Measurements from ENCODE around the gene PPIAL4G. TPM values are rescaled to one million over a fixed set of nuclear protein-coding genes. Genes with fewer than 3 reads are reported as not detected.
"Not testable (repeated sequence)": the region's sequence is repeated elsewhere in the genome, so short reads cannot be mapped to it uniquely, and the experiment has no call there.

Gene PPIAL4G
- total RNA-seq, 3 donors from 2014 or later (not counting 1 experiment from before 2014, with no cell fraction given): 0.33 to 0.50 (median 0.43) TPM

DNA sequence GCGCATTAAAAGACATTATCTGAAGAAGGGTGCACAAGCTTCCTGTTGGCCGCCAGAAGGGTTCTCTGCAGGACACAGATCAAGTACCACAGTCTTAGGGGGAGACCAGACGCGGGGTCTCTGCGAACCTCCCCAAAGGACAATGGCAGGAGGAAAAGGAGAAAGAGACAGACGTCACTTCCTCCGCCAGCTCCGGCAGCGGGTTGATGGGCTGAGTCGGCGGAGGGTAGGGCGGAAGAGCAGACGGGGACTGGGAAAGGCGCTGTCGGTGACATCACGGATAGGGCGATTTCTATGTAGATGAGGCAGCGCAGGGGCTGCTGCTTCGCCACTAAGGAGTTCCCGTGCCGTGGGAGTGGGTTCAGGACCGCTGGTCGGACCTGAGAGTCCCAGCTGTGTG, 39.0 kb upstream of the PPIAL4G start:
- Mint-ChIP-seq H3K4me3 (peak overlapping the region; percentile 98), H3K27ac (peak overlapping the region; percentile 98), H3K4me1 (peaks cover 7 to 14% of the 10 kb centered on the region in 2 donors)
- peak; percentile 40 to 57 (median 52) for ATAC-seq
- Histone ChIP-seq H3K4me1 (ENCODE audit: control insufficient read depth, insufficient read depth, low read length) (peaks cover 12% of the 10 kb centered on the region), H3K27ac (ENCODE audit: low read length) (peak overlapping the region; percentile 74), H3K4me3 (ENCODE audit: low read length) (peak overlapping the region; percentile 52)
- H3K36me3 Mint-ChIP-seq; H3K9me3 ChIP-seq (ENCODE audit: control insufficient read depth, insufficient read depth, low read length); H3K27me3 ChIP-seq (ENCODE audit: control insufficient read depth, insufficient read depth, low read length); H3K36me3 ChIP-seq (ENCODE audit: control insufficient read depth, insufficient read depth, low read length); intact Hi-C loops (cut with micrococcal nuclease); H3K9me3 Mint-ChIP-seq; H3K27me3 Mint-ChIP-seq (ENCODE audit: low read depth in 2 of 2): not testable (repeated sequence)
- DNase-seq: peak; percentile 67 to 92
- WGBS (ENCODE audit: insufficient coverage): under 1% methylated on average over 10 of the region's 23 CpGs

- intact Hi-C loops (cut with micrococcal nuclease); H3K27ac ChIP-seq (ENCODE audit: low read length); H3K36me3 Mint-ChIP-seq; H3K36me3 ChIP-seq (ENCODE audit: control insufficient read depth, insufficient read depth, low read length); ATAC-seq; H3K9me3 ChIP-seq (ENCODE audit: control insufficient read depth, insufficient read depth, low read length); H3K4me1 ChIP-seq (ENCODE audit: control insufficient read depth, insufficient read depth, low read length); H3K27me3 ChIP-seq (ENCODE audit: control insufficient read depth, insufficient read depth, low read length); H3K9me3 Mint-ChIP-seq; H3K4me3 Mint-ChIP-seq; H3K27me3 Mint-ChIP-seq (ENCODE audit: low read depth in 2 of 2); H3K4me3 ChIP-seq (ENCODE audit: low read length); DNase-seq: not testable (repeated sequence)
- Mint-ChIP-seq H3K4me1 (peaks cover 12 to 13% of the 10 kb centered on the region in 2 donors), H3K27ac (peak overlapping the region in 1 of 2 donors; percentile 67)
- WGBS (ENCODE audit: insufficient coverage): no CpG with 5 or more reads among the region's 3 CpGs
These were observed 31.2 kb upstream of the PPIAL4G start for GRCh38 chr1:148514310-148514709.

GRCh38 chr1:148512571-148513184, 29.6 kb upstream of the PPIAL4G start:
- H3K4me3 Mint-ChIP-seq; H3K27me3 Mint-ChIP-seq (ENCODE audit: low read depth in 2 of 2); H3K4me1 ChIP-seq (ENCODE audit: control insufficient read depth, insufficient read depth, low read length); H3K9me3 ChIP-seq (ENCODE audit: control insufficient read depth, insufficient read depth, low read length); H3K27me3 ChIP-seq (ENCODE audit: control insufficient read depth, insufficient read depth, low read length); intact Hi-C loops (cut with micrococcal nuclease); H3K9me3 Mint-ChIP-seq; H3K27ac ChIP-seq (ENCODE audit: low read length); H3K36me3 Mint-ChIP-seq; H3K4me3 ChIP-seq (ENCODE audit: low read length); ATAC-seq; H3K36me3 ChIP-seq (ENCODE audit: control insufficient read depth, insufficient read depth, low read length): not testable (repeated sequence)
- H3K27ac Mint-ChIP-seq: peak overlapping the region in 1 of 2 donors; percentile 43
- DNase-seq: peak in 1 of 2 donors; percentile 5
- H3K4me1 Mint-ChIP-seq: peaks cover 12 to 13% of the 10 kb centered on the region in 2 donors
- 25% methylated on average over 1 of the region's 9 CpGs for WGBS (ENCODE audit: insufficient coverage)

DNA sequence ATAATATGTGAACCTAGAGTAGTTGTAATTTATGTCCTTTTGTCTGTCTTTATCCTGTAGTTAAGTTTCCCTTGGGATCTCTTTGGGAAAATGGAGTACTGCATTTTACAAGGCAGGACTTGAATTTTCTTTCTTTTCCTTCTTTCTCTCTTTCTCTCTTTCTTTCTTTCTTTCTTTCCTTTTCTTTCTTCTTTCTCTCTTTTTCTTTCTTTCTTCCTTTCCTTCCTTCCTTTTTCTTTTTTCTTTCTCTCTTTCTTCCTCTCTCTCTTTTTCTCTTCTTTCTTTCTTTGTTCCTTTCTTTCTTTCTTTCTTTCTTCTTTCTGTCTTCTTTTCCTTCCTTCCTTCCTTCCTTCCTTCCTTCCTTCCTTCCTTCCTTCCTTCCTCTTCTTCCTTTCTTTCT, 10.8 kb upstream of the PPIAL4G start:
- H3K4me1 Mint-ChIP-seq; H3K27ac Mint-ChIP-seq; H3K4me3 Mint-ChIP-seq; H3K36me3 Mint-ChIP-seq; H3K27ac ChIP-seq (ENCODE audit: low read length); H3K9me3 Mint-ChIP-seq; DNase-seq; intact Hi-C loops (cut with micrococcal nuclease); H3K9me3 ChIP-seq (ENCODE audit: control insufficient read depth, insufficient read depth, low read length); H3K4me1 ChIP-seq (ENCODE audit: control insufficient read depth, insufficient read depth, low read length); H3K4me3 ChIP-seq (ENCODE audit: low read length); H3K27me3 ChIP-seq (ENCODE audit: control insufficient read depth, insufficient read depth, low read length); H3K27me3 Mint-ChIP-seq (ENCODE audit: low read depth in 2 of 2); H3K36me3 ChIP-seq (ENCODE audit: control insufficient read depth, insufficient read depth, low read length); ATAC-seq: not testable (repeated sequence)

DNA sequence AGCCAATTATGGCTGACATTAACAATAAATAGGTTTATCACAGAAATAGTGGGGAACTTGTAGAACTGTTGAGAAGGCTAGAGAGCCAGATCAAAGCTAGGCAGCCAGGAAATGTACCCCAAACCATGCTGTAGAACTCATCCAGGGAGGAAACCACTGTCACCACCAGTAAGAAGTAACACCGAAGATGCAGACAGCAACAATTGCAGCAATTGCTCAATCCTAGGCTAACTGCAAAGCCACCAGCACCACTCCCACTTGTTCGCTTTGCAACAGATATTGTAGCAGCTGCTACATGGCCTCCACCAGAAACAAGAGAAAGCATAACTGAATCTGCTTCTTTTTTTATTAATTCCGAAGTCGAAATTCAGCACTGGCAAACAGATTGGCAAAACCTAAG, 2.0 kb downstream of the PPIAL4G start:
- DNase-seq; intact Hi-C loops (cut with micrococcal nuclease); H3K36me3 Mint-ChIP-seq; H3K27me3 Mint-ChIP-seq (ENCODE audit: low read depth in 2 of 2); ATAC-seq; H3K27me3 ChIP-seq (ENCODE audit: control insufficient read depth, insufficient read depth, low read length); H3K4me1 ChIP-seq (ENCODE audit: control insufficient read depth, insufficient read depth, low read length); H3K36me3 ChIP-seq (ENCODE audit: control insufficient read depth, insufficient read depth, low read length); H3K27ac ChIP-seq (ENCODE audit: low read length); H3K9me3 Mint-ChIP-seq; H3K4me1 Mint-ChIP-seq; H3K4me3 ChIP-seq (ENCODE audit: low read length); H3K9me3 ChIP-seq (ENCODE audit: control insufficient read depth, insufficient read depth, low read length): not testable (repeated sequence)
- Mint-ChIP-seq H3K27ac (peak overlapping the region in 1 of 2 donors; percentile 81), H3K4me3 (peak overlapping the region; percentile 45)
- no CpG with 5 or more reads among the region's 4 CpGs for WGBS (ENCODE audit: insufficient coverage)

DNA sequence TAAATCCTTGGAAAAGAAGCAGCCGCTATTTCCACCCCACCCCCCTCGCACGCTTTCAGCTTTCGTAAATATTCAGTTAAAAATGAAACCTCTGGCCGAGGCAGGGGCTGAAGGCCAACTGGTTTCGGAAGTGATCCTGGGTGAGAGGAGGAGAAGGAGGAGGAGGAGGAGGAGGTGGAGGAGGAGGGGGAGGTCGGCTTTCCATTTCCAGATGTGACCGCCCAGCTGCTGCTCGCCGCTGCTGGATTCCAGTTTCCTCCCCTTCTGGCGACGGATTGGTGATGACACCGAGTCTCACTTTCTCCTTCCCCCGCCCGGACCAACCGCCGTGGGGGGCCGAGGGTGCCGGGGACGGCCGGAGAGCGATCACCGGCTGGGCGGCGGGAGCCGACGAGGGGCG, 23.4 kb downstream of the PPIAL4G start:
- H3K9me3 ChIP-seq (ENCODE audit: control insufficient read depth, insufficient read depth, low read length); H3K27me3 Mint-ChIP-seq (ENCODE audit: low read depth in 2 of 2); H3K27me3 ChIP-seq (ENCODE audit: control insufficient read depth, insufficient read depth, low read length); intact Hi-C loops (cut with micrococcal nuclease); H3K4me1 Mint-ChIP-seq; ATAC-seq; H3K36me3 ChIP-seq (ENCODE audit: control insufficient read depth, insufficient read depth, low read length); H3K9me3 Mint-ChIP-seq; DNase-seq; H3K36me3 Mint-ChIP-seq; H3K4me3 Mint-ChIP-seq; H3K4me1 ChIP-seq (ENCODE audit: control insufficient read depth, insufficient read depth, low read length); H3K27ac Mint-ChIP-seq: not testable (repeated sequence)
- Histone ChIP-seq H3K27ac (ENCODE audit: low read length) (peak overlapping the region; percentile 73), H3K4me3 (ENCODE audit: low read length) (peak overlapping the region; percentile 76)
- WGBS (ENCODE audit: insufficient coverage): 0% methylated on average over 1 of the region's 28 CpGs

- H3K27me3 Mint-ChIP-seq (ENCODE audit: low read depth in 2 of 2); H3K36me3 ChIP-seq (ENCODE audit: control insufficient read depth, insufficient read depth, low read length); H3K4me1 Mint-ChIP-seq; ATAC-seq; H3K36me3 Mint-ChIP-seq; intact Hi-C loops (cut with micrococcal nuclease); H3K4me1 ChIP-seq (ENCODE audit: control insufficient read depth, insufficient read depth, low read length); H3K9me3 Mint-ChIP-seq; H3K27me3 ChIP-seq (ENCODE audit: control insufficient read depth, insufficient read depth, low read length); H3K9me3 ChIP-seq (ENCODE audit: control insufficient read depth, insufficient read depth, low read length): not testable (repeated sequence)
- DNase-seq: peak; percentile 47 to 61
- Histone ChIP-seq H3K4me3 (ENCODE audit: low read length) (peak overlapping the region; percentile 76), H3K27ac (ENCODE audit: low read length) (peak overlapping the region; percentile 73)
- 0% methylated on average over 35 of the region's 63 CpGs for WGBS (ENCODE audit: insufficient coverage)
- Mint-ChIP-seq H3K4me3 (peak overlapping the region; percentile 74), H3K27ac (peak overlapping the region; percentile 85 to 91)
These were observed 24.1 kb downstream of the PPIAL4G start for GRCh38 chr1:148458901-148459581.

GRCh38 chr1:148458398-148458797, 24.7 kb downstream of the PPIAL4G start:
- H3K36me3 Mint-ChIP-seq; H3K9me3 Mint-ChIP-seq; H3K9me3 ChIP-seq (ENCODE audit: control insufficient read depth, insufficient read depth, low read length); H3K27me3 ChIP-seq (ENCODE audit: control insufficient read depth, insufficient read depth, low read length); H3K36me3 ChIP-seq (ENCODE audit: control insufficient read depth, insufficient read depth, low read length); H3K4me1 ChIP-seq (ENCODE audit: control insufficient read depth, insufficient read depth, low read length); H3K4me1 Mint-ChIP-seq; intact Hi-C loops (cut with micrococcal nuclease); ATAC-seq; H3K27me3 Mint-ChIP-seq (ENCODE audit: low read depth in 2 of 2); DNase-seq: not testable (repeated sequence)
- Mint-ChIP-seq H3K4me3 (peak overlapping the region; percentile 85), H3K27ac (peak overlapping the region; percentile 85 to 91)
- Histone ChIP-seq H3K4me3 (ENCODE audit: low read length) (peak overlapping the region; percentile 23), H3K27ac (ENCODE audit: low read length) (peak overlapping the region; percentile 68)
- WGBS (ENCODE audit: insufficient coverage): no CpG with 5 or more reads among the region's 11 CpGs

Data from natural killer cell (primary cell).